Endometrium (tissue), 2 donors: ENCODE measurements around the gene REC8.

Source experiments
- FAIRE-seq: peaks from 2 replicates; lab custom pipeline; 2012; peaks lifted over from hg19 to GRCh38; lab: Jason Lieb, UNC
- donor health status: control.
- donor health status: control.

REC8 gene

GRCh38 chr14:24159777-24160498 lies 11.9 kb upstream of the REC8 start:
- no peak for FAIRE-seq

GRCh38 chr14:24160499-24160849 lies 11.4 kb upstream of the REC8 start:
- FAIRE-seq, result no peak

- peak; percentile 76 for FAIRE-seq
Measured at GRCh38 chr14:24160850-24161804, 10.8 kb upstream of the REC8 start, which contains the start of gene IRF9. TSS of gene IRF9 (plus strand) at chr14:24161265. CDS start at chr14:24162145, 880 bp downstream.

DNA sequence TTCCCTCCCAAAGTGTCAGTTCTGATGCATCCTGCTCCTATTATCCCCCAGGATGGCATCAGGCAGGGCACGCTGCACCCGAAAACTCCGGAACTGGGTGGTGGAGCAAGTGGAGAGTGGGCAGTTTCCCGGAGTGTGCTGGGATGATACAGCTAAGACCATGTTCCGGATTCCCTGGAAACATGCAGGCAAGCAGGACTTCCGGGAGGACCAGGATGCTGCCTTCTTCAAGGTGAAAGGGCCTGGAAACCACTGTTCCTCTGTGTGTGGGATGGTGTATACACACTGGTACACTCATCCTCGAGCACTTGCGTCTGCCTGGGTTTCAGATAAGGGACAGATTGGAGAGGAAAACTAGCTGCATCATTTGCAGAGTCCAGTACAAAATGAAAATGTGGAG lies 9.8 kb upstream of the REC8 start:
- FAIRE-seq, result no peak

DNA sequence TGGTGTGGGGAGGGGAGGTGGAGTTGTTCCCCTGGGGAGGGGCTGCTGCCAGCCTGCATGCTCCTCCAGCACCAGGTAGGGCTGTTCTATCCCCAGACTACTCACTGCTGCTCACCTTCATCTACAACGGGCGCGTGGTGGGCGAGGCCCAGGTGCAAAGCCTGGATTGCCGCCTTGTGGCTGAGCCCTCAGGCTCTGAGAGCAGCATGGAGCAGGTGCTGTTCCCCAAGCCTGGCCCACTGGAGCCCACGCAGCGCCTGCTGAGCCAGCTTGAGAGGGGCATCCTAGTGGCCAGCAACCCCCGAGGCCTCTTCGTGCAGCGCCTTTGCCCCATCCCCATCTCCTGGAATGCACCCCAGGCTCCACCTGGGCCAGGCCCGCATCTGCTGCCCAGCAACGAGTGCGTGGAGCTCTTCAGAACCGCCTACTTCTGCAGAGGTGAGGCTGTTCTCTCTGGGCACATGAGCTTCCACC lies 7.3 kb upstream of the REC8 start:
- no peak for FAIRE-seq

- FAIRE-seq, result no peak
Measured at GRCh38 chr14:24165785-24166184, 6.1 kb upstream of the REC8 start.

- no peak for FAIRE-seq
Measured at GRCh38 chr14:24167469-24168114, 4.3 kb upstream of the REC8 start.

DNA sequence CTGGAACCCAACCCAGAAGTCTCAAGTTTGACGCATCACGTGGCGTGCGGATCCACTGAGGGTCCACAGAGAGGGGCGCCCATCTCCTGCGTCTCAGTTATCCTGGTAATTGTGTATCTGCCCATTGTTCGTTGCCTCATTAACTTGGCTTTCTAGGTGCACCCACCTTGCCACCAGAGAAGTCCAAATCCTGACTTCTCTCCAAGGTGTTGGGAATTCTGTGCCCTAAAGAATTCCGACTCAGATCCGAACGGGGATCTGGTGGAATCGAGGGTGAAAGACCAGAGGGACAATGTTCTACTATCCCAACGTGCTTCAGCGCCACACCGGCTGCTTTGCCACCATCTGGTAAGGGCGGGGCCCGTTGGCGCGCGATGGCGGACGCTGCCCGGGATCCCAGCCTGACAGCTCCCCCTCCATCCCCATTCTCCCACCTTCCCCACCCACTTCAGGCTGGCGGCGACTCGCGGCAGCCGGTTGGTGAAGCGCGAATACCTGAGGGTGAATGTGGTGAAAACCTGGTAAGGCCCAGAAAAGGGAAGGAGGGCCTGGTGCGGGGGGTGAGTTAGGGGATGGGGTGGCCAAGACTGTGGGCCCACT lies 481 bp downstream of the REC8 start:
- no peak for FAIRE-seq

DNA sequence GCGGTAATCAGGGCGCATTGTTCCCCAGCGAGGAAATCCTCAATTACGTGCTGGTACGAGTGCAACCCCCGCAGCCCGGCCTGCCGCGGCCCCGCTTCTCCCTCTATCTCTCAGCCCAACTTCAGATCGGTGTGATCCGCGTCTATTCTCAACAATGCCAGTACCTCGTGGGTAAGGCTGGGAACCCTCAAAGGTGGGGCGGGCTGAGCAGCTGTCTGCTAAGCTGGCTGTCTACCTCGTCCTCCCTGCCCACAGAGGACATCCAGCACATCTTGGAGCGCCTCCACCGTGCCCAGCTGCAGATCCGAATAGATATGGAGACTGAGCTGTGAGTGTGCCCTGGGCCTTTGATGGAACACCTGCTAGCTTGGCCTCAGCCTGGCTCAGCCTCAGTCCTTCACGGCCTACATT lies 996 bp downstream of the REC8 start:
- FAIRE-seq, result no peak

DNA sequence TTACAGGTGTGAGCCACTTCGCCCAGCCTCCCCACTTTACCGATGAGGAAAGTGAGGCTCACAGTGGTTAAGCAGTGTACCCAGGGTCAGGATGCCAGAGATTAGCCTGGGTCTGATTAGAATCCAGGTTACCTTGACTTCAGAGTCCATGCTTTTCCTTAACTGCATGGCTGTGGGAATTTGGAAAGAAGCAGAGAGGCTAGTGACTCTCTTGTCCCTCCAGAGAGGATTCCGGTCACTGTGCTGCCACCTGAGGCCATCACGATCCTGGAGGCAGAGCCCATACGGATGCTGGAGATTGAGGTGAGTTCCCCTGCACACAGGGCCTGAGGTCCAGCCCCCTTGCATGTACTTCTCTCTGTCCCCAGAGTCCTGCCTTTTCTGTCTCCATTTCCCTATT lies 4.7 kb downstream of the REC8 start:
- FAIRE-seq, result no peak

DNA sequence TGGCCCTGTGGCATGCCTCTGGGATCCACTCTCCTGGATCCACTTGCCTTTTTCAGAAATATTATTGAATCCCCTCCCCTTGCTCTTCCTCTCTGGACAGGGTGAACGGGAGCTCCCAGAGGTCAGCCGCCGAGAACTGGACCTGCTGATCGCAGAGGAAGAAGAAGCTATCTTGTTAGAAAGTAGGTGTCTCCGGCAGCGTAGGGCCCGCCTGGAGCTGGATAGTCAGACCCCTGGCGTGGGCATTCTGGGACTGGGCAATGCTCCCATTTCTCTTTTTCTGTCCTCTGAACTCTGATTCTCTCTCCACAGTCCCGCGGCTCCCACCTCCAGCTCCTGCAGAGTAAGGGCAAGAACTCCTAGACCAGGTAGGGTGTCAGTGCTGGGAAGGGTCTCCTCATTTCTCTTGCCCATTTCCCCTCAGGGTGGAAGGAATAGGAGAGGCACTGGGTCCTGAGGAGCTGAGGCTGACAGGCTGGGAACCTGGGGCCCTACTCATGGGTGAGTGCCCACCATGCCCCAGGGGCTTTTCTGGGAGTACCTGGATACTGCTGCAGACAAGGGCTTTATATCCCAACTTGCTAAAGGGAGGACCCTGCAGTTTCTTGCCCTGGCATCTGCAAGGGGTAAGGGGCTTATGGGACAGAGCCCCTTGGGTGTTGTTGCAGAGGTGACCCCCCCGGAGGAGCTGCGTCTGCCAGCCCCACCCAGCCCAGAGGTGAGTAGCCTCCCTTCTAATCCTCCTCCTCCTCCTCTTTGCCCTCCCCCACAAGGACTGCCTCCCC lies 5.4 kb downstream of the REC8 start:
- no peak for FAIRE-seq

GRCh38 chr14:24177891-24178290 lies 6.0 kb downstream of the REC8 start:
- no peak for FAIRE-seq

DNA sequence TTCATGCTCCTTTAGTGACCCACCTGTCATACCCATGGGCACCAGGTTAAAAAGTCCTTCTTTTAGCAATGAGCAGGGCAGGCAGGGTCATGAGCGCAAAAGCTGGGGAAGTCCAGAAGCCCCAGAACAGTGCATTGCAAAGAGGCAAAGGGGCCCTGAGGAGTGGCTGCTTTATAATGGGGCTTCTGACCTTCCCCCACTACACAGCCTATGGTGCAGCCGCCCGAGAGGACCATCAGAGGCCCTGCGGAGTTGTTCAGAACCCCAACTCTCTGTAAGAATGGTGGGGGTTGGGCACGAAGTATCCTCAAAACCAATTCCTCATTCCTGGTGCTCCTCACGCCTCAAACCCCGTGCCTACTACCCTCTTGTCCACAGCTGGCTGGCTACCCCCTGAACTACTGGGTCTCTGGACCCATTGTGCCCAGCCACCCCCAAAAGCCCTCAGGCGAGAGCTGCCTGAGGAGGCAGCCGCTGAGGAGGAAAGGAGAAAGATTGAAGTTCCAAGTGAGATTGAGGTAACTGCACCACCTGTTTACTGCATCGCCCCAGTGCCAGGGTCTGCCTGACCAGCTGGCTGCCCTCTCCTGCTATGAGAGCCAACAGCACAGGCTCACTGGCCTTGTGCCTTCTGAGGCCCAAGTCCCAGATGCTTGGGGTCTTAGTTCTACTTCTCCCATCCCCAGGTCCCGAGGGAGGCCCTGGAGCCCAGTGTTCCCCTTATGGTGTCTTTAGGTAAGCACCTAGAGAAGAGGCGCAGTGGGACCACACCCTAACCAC lies 6.7 kb downstream of the REC8 start:
- no peak for FAIRE-seq

DNA sequence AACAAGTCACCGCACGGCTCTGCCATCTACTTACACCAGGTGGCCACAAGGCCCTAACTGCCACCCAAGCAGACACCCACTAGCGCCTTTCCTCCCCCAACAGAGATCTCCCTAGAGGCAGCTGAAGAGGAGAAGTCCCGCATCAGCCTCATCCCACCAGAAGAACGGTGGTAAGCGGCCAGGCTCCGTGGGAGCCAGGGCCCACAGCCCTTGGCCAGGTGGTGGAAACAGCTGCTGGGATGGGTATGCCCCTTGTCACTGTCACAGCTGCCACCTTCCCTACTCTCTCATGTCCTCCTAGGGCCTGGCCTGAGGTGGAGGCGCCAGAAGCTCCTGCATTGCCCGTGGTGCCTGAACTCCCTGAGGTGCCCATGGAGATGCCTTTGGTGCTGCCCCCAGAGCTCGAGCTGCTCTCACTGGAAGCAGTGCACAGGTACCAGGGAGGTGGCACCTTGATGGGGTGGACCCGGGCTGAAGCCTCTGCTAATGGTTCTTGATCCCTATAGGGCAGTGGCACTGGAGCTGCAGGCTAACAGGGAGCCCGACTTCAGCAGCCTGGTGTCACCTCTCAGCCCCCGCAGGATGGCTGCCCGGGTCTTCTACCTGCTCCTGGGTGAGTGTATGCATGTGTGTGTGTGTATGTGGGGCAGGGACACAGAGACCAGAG lies 7.5 kb downstream of the REC8 start:
- no peak for FAIRE-seq

DNA sequence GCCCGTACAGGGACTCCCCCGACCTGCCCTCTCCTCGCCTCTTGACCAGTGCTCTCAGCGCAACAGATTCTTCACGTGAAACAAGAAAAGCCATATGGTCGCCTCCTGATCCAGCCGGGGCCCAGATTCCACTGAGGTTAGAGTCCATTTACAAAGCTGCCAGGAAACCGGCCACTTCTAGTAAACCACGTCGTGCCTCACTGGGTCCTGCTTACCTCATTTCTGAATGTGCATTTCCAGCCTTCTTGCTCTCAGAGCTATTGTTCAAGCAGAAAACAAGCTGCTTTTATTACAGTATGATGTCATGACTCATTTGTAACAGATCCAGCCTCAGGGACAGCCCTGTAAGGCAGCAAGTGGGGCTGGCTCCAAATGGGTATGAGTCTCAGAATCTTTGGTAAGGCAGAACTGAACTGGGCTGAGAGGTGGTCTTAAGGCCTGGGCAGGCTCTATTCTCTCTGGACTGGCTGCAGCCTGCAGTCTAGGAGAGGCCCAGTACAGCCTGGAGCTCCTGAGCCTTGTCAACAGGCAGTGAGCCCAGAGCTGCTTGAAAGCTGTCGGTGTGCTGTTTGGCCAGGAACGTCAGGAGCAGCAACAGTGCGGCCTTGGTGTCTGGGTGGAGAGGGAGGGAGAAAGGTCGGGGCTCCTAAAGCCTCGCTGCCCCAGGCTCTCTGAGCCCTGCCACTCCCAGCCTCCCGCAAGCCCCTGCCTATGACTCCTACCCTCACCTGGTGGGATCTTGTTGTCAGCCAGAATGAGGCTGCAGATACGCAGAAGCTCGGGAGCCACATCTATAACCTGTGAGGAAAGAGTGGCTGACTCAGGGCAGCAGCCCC lies 8.3 kb downstream of the REC8 start:
- FAIRE-seq, result no peak

- FAIRE-seq, result no peak
Measured at GRCh38 chr14:24181371-24182077, 9.6 kb downstream of the REC8 start.

DNA sequence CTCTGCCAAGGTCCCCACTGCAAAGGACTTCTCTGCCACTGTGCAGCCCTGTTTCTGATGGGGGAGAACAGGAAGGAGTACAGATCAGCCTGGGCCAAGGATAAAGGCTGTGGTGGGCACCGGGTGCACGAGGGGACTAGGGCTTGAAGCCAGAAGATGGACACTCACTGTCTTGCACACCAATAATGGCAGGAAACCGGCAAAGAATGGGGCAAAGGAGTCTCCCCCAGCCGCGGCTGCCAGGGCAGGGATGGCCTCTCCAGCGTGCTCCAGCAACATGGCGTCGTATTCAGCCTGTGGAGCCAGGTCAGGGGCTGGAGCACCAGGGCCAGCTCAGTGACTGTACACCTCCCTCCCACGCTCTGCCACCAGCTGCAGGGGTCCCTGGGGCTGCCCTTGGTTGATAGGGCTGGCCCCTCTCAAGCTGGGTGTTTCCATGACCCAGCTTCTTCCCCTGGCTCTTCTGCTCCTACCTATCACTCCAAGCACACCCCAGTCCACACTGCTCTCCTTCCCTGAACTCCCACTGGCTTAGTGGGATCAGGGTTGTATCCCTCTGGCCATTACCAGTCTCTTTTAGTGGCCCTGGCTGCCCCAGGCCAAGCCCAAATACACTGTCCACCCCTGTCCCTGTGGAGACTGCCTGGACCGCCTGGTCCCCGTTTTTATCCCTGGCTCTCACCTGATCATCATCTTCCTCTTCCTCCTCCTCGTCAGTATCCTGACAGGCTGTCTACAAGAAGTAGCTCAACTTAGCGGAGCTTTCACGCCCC lies 10.4 kb downstream of the REC8 start:
- no peak for FAIRE-seq

DNA sequence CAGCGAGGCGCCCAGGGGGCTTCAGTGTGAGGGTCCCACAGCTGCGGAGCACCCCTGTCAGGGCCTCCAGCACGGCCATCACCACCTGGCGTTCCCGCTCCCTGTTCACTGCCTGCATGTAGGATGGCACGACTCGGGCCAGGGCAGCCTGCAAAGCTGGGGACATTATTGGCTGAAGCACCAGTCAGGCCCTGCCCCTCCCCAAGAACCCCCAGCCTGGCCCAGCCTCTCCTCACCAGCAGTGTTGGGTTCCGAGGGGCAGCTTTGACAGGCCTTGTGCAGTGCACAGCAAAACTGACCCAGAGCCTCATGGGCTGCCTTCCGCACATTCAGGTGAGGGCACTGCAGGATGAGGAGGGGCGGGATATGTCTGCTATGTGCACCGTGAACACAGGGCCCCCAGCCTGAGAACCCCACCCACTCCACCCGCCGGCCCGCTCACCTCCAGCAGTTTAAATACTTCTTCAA lies 11.2 kb downstream of the REC8 start:
- FAIRE-seq, result no peak
